LNCAP (cell line): ENCODE measurements around the gene RBMS1.

ENCODE experiments used
- CTCF ChIP-seq: fragments of 450-650 bp; IDR thresholded peaks from 2 replicates; pipeline ENCODE4 v1.5.1; 2017; ENCODE audit warnings: mild to moderate bottlenecking

The RBMS1 gene

GRCh38 chr2:160465406-160465805 is 28.2 kb downstream of the RBMS1 start:
- TF ChIP-seq CTCF = no peak

- no peak for TF ChIP-seq CTCF
Measured at GRCh38 chr2:160465002-160465401, 28.6 kb downstream of the RBMS1 start.

GRCh38 chr2:160464017-160464416 is 29.6 kb downstream of the RBMS1 start:
- no peak for TF ChIP-seq CTCF

- no peak for TF ChIP-seq CTCF
Measured at GRCh38 chr2:160463245-160463644, 30.4 kb downstream of the RBMS1 start.

GRCh38 chr2:160460333-160460731 is 33.3 kb downstream of the RBMS1 start:
- no peak for TF ChIP-seq CTCF

- no peak for TF ChIP-seq CTCF
Measured at GRCh38 chr2:160459538-160460332, 33.9 kb downstream of the RBMS1 start.

GRCh38 chr2:160458718-160459453 is 34.7 kb downstream of the RBMS1 start:
- TF ChIP-seq CTCF = no peak
